K562 (cell line): ENCODE data around the gene FMOD. TPM values are rescaled to one million over a fixed set of nuclear protein-coding genes. Genes with fewer than 3 reads are reported as not detected.

Experiments used
- BHLHE40 ChIP-seq: IDR thresholded peaks from 2 replicates; pipeline ENCODE4 v1.6.1; 2011; ENCODE audit warnings: low read length, improper control_type of control experiment
- HDAC1 ChIP-seq, 2 experiments: fragments of 450-650 bp; IDR thresholded peaks; 2 replicates each; pipeline ENCODE4 v1.6.1; 2016 to 2017; ENCODE audit warnings: inconsistent platforms in 1 of 2, mild to moderate bottlenecking in 1 of 2, moderate library complexity in 1 of 2
- IRF2 ChIP-seq: sonication (generic); formaldehyde crosslinking; IDR thresholded peaks from 2 replicates; pipeline ENCODE4 v1.8.1; 2022; ENCODE audit warnings: mild to moderate bottlenecking, missing genetic modification reagents
- MYBL2 ChIP-seq, 2 experiments: fragments of 450-650 bp in 1 of 2; sonication (generic) in 1 of 2; formaldehyde crosslinking in 1 of 2; IDR thresholded peaks; 2 replicates each; pipeline versions ENCODE4 v1.6.1 to v1.8.1; 2017 to 2022; ENCODE audit warnings: borderline replicate concordance in 1 of 2, inconsistent platforms in 1 of 2, low read depth in 1 of 2, mild to moderate bottlenecking in 1 of 2, missing genetic modification reagents in 1 of 2, moderate library complexity in 1 of 2
- MYC ChIP-seq, 2 experiments: fragments of 250-450 bp in 1 of 2; sonication (Bioruptor Pico) in 1 of 2; IDR thresholded peaks; 2 replicates each; pipeline versions ENCODE4 v1.5.1 to v1.6.1; 2012 to 2021; ENCODE audit warnings: low read depth in 2 of 2, borderline replicate concordance in 1 of 2, improper control_type of control experiment in 1 of 2, low read length in 1 of 2, mild to moderate bottlenecking in 1 of 2, moderate library complexity in 1 of 2
- POLR2B ChIP-seq: fragments of 450-650 bp; IDR thresholded peaks from 2 replicates; pipeline ENCODE4 v1.6.1; 2018; ENCODE audit warnings: low read depth; ENCODE audit not compliant: partially characterized antibody
- SIN3A ChIP-seq, 2 experiments: fragments of 150-350 bp in 1 of 2; IDR thresholded peaks; 2 replicates each; pipeline ENCODE4 v1.6.1; 2011 to 2016; ENCODE audit warnings: borderline replicate concordance in 2 of 2, low read depth in 2 of 2, low read length in 2 of 2, mild to moderate bottlenecking in 2 of 2, moderate library complexity in 2 of 2; ENCODE audit not compliant: control insufficient read depth in 1 of 2
- SMARCA5 ChIP-seq: fragments of 450-650 bp; IDR thresholded peaks from 2 replicates; pipeline ENCODE4 v1.6.1; 2016
- SMARCC2 ChIP-seq: fragments of 450-650 bp; IDR thresholded peaks from 2 replicates; pipeline ENCODE4 v1.6.1; 2017; ENCODE audit warnings: antibody characterized with exemption, moderate library complexity, mild to moderate bottlenecking, low read depth
- TCF15 ChIP-seq: fragments of 250-450 bp; sonication (Bioruptor Pico); IDR thresholded peaks from 2 replicates; pipeline ENCODE4 v1.8.0; 2022; ENCODE audit warnings: moderate library complexity, mild to moderate bottlenecking, inconsistent platforms
- ZBTB17 ChIP-seq: fragments of 450-650 bp; formaldehyde crosslinking; IDR thresholded peaks from 2 replicates; pipeline ENCODE4 v1.4.0; 2020; ENCODE audit warnings: mild to moderate bottlenecking
- ZBTB9 ChIP-seq: fragments of 450-650 bp; formaldehyde crosslinking; IDR thresholded peaks from 2 replicates; pipeline ENCODE4 v1.4.0; 2020; ENCODE audit warnings: mild to moderate bottlenecking, moderate library complexity
- ZMIZ1 ChIP-seq, 2 experiments: fragments of 150-350 bp in 1 of 2; IDR thresholded peaks; 2 replicates each; pipeline ENCODE4 v1.6.1; 2012 to 2016; ENCODE audit warnings: low read depth in 2 of 2, low read length in 2 of 2, mild to moderate bottlenecking in 1 of 2, moderate library complexity in 1 of 2
- ZNF175 ChIP-seq: fragments of 200-800 bp; sonication (Bioruptor generic); IDR thresholded peaks from 2 replicates; pipeline ENCODE4 v1.6.1; 2016; ENCODE audit warnings: low read depth, mild to moderate bottlenecking, missing genetic modification characterization, missing compliant biosample characterization
- ZNF184 ChIP-seq: sonication (generic); formaldehyde crosslinking; IDR thresholded peaks from 2 replicates; pipeline ENCODE4 v1.5.0; 2020; ENCODE audit warnings: missing genetic modification reagents
- ZNF197 ChIP-seq: fragments of 200-800 bp; sonication (Bioruptor generic); IDR thresholded peaks from 2 replicates; pipeline ENCODE4 v1.6.1; 2016; ENCODE audit warnings: low read depth, missing genetic modification characterization, missing compliant biosample characterization
- ZNF316 ChIP-seq: fragments of 450-650 bp; IDR thresholded peaks from 2 replicates; pipeline ENCODE4 v1.6.1; 2016
- polyA plus RNA-seq, 8 experiments: library from polyadenylated mRNA; depleted of rRNA in 4 of 8; stranded (reverse) in 5 of 8; unstranded in 3 of 8; fragments of >200 nt; fragmentation: Nextera tagmentation in 2 of 8; fragmentation: Illumina TruSeq in 1 of 8; extraction: Ambion mirVana in 2 of 8; extraction: Trizol in 1 of 8; gene quantifications; 2 replicates each; pipeline versions ENCODE4 v1.2.1 to v1.2.3, GENCODE V29; 2011 to 2014; ENCODE audit warnings: inconsistent platforms in 1 of 8, missing spikeins in 1 of 8
- total RNA-seq, 7 experiments: library from RNA; depleted of rRNA in 6 of 7; stranded (reverse); fragments of >200 nt in 6 of 7; fragmentation: Illumina TruSeq in 2 of 7; extraction: Trizol in 2 of 7; gene quantifications; 2 replicates each; pipeline versions ENCODE4 v1.2.1 to v1.2.3, GENCODE V29; 2011 to 2021; ENCODE audit warnings: low replicate concordance in 1 of 7
- TF ChIP-seq, protein P1 (sequence below): fragments of 450-650 bp; IDR thresholded peaks from 2 replicates; pipeline ENCODE4 v1.6.1; 2017; ENCODE audit warnings: antibody characterized with exemption

The FMOD gene
- total and polyA plus RNA-seq, 9 of the 15 experiments (the other 6 are each of a cell fraction or from before 2014, with no cell fraction given): 0.03 to 0.13 (median 0.03) TPM; not detected in 6

- TF ChIP-seq ZBTB9 (CRISPR knock-in tag) (peak; percentile 65; the same call in 1 of the 2 replicates), ZNF197 (0 out of 2 replicates have a peak, but pooled peaks have one; percentile 55), ZNF175 (CRISPR knock-in tag) (peak; percentile 83; the same call in 1 of the 2 replicates), ZNF316 (no peak), MYBL2 (IDR thresholded peaks at IDR 0.05; ENCODE audit: low read depth) (no peak), MYBL2 (CRISPR knock-in tag; IDR thresholded peaks at IDR 0.05; ENCODE audit: borderline replicate concordance) (no peak), POLR2B (no peak), TCF15 (CRISPR knock-in tag) (no peak), SIN3A (IDR thresholded peaks at IDR 0.05; ENCODE audit: borderline replicate concordance in 2 of 2, control insufficient read depth in 1 of 2, low read depth in 2 of 2, low read length in 2 of 2) (no peak), MYC (IDR thresholded peaks at IDR 0.05; ENCODE audit: low read depth, low read length) (no peak), MYC (CRISPR knock-in tag; IDR thresholded peaks at IDR 0.05; ENCODE audit: borderline replicate concordance, low read depth) (no peak), HDAC1 (IDR thresholded peaks at IDR 0.05) (peak in 1 of 2 experiments; percentile 93; a peak in 3 of 4 replicates), ZMIZ1 (IDR thresholded peaks at IDR 0.05; ENCODE audit: low read depth in 2 of 2, low read length in 2 of 2) (peak in 1 of 2 experiments; percentile 84; a peak in 2 of 4 replicates), IRF2 (CRISPR knock-in tag) (no peak), ZBTB17 (CRISPR knock-in tag) (no peak; the same call in 1 of the 2 replicates), SMARCC2 (peak; percentile 93), ZNF184 (CRISPR knock-in tag) (no peak), BHLHE40 (peak; percentile 30; the same call in 1 of the 2 replicates), SMARCA5 (peak; percentile 67)
- TF ChIP-seq, protein P1, sequence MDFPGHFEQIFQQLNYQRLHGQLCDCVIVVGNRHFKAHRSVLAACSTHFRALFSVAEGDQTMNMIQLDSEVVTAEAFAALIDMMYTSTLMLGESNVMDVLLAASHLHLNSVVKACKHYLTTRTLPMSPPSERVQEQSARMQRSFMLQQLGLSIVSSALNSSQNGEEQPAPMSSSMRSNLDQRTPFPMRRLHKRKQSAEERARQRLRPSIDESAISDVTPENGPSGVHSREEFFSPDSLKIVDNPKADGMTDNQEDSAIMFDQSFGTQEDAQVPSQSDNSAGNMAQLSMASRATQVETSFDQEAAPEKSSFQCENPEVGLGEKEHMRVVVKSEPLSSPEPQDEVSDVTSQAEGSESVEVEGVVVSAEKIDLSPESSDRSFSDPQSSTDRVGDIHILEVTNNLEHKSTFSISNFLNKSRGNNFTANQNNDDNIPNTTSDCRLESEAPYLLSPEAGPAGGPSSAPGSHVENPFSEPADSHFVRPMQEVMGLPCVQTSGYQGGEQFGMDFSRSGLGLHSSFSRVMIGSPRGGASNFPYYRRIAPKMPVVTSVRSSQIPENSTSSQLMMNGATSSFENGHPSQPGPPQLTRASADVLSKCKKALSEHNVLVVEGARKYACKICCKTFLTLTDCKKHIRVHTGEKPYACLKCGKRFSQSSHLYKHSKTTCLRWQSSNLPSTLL: no peak
Observed at GRCh38 chr1:203300441-203301330, 50.2 kb downstream of the FMOD start (continued).
